Raji (cell line): ENCODE measurements around the gene CAMK2A.

Experiments used
- POLR2A ChIP-seq: IDR thresholded peaks from 2 replicates; pipeline ENCODE4 v1.6.1; 2011; ENCODE audit warnings: low read depth, low read length, control low read depth; ENCODE audit not compliant: insufficient read depth

CAMK2A gene

GRCh38 chr5:150319484-150319790 is 29.9 kb upstream of the CAMK2A start:
- no peak for TF ChIP-seq POLR2A

DNA sequence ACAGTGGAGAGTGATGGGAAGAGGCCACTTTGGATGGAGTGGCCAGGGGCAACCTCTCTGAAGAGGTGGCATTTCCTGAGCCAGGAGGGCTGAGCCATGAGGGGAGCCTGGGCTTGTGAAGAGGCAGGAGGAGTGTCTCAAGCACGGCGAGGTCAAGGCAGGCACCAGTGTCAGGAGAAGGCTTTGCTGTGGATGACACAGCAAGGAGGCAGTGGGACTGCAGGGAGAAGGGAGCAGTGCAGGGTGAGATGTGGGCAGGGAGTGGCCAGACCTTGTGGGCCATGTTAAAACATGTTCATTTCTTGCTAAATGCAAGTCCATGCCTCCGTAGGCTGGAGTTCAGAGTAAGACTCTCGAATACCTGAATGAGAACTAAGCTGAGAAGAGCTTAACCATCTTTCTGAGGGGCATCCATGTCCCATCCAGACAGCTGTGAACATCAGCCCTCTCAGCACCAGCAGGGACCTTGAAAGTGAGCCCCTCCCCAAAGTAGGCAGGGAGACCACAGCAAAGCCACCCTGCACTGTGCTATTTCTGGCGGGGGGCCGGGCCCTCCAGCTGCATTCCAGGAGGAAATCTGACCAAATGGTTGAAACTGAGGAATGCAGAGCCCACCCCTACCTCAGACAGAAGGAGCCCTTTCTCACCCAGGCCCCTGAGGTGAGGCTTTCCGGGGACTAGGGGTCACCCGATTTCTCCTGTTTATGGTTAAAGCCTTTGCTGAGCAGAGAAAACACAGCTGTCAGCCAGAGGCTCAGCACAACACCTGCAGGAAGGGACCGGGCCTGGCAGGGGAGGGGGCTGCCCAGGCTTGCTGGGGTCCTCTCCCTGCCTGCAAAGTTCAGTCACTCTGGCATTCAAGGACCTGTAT is 29.3 kb upstream of the CAMK2A start:
- no peak for TF ChIP-seq POLR2A

DNA sequence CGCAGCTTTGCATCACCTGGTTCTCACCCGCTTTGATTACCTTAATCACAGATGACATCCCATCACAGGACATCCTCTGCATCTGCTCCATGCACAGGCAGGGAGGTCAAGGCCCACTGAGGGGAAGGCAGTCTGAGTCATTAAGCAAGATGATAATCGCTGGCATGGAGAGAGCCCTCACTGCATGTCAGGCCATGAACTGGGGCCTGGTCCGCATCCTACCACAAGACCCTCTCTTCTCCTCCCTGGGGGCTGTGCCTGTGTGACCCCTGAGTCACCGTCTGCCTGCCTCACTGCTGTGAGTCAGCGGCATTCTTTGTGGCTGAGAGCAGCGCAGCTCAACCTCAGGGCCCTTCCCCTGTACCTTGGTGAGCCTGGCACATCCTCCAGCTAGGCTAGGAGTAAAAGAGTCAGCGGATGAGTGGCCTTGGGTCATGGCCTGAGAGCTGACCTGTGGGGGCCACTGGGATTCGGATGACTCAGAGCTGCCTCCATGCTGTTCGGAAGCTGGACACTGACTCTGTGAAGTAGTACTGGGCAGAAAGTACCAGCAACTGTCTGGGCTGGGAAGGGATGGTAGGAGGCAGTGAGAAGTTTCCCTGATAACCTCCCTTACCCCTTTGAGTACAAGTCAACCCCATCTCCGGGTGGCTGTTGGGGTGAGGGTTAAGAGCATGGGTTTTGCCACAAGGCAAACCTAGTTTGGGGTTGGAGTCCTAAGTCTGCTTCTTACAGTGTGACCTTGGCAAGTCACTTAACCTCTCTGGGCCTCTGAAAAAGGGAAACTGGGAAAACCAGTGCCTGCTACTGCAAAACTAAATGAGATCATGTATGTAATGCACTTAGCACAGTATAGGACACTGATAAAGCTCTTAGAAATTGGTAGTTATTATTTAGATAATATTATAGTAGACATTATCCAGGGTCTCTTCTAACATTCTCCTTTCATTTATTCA is 27.8 kb upstream of the CAMK2A start:
- no peak for TF ChIP-seq POLR2A

DNA sequence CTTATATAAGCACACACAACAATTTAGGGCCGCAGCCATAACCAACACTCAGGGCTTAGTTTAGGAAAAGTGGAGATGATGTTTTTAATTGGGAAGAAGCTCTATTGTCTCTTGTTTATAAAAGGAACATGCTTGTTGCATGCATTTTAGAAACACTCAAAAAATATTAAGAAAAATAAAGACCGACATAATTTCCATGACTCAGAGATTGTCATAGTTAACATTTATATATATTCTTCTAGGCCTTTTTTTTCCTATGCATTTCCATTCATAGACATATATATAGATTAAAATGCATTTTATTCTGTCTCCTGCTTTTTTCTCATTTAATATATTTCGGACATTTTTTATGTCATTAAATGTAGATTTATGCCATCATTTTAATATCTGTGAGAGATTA is 26.7 kb upstream of the CAMK2A start:
- TF ChIP-seq POLR2A, result no peak

- TF ChIP-seq POLR2A, result no peak
Measured at GRCh38 chr5:150315245-150315644, 25.7 kb upstream of the CAMK2A start.

DNA sequence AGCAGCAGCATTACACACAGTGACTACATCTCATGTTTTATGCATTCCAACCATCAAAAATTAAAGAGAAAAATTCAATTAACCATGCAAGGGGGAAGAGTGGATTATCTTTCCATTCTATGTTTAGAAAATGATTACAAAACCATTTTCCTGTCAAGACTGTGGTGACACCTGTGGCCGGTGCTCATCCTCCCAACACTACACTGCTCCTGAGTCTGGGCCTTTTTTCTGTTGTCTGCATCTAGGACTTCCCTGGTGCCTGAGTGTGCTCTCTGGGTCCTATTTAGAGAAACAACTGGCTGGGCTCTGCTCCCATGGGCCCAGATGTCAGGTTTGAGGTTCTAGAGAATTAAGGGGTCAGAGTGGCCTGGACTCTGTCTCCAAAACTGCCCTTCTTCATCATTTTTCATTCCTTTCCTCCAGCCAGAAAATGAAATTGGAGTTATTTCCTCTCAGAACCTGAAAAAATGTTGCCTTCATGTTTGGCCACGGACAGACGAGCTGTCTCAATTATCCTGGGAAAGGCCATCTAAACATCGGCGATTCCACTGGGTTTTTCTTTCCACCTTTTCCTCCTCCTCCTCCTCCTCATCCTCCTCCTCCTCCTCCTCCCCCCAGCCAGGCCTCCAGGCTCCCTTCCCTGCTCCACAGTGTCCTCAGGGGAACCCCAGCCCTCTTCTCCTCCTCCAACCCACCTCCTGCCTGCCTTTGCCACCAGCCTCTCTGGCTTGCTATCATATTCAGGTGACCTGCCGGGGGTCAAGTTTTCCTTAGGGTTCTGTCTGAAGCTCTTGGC is 24.5 kb upstream of the CAMK2A start:
- TF ChIP-seq POLR2A, result no peak

DNA sequence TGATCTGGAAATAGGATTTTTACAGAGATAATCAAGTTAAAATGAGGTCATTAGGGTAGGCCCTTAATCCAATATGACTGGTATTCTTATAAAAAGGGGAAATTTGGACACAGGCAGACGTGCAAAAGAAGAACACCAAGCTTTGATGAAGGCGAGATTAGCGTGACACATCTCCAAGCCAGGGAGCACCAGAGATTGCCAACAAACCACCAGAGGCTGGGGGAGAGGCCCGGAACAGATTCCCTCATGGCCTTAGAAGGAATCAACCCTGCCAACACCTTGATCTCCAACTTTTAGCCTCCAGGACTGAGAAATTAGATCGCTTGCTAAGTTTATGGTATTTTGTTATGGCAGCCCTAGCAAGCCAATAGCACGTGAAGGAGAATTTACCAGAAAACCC is 23.9 kb upstream of the CAMK2A start:
- no peak for TF ChIP-seq POLR2A

- TF ChIP-seq POLR2A, result no peak
Measured at GRCh38 chr5:150312518-150312917, 22.9 kb upstream of the CAMK2A start.

- TF ChIP-seq POLR2A, result no peak
Measured at GRCh38 chr5:150311015-150311692, 21.6 kb upstream of the CAMK2A start.

DNA sequence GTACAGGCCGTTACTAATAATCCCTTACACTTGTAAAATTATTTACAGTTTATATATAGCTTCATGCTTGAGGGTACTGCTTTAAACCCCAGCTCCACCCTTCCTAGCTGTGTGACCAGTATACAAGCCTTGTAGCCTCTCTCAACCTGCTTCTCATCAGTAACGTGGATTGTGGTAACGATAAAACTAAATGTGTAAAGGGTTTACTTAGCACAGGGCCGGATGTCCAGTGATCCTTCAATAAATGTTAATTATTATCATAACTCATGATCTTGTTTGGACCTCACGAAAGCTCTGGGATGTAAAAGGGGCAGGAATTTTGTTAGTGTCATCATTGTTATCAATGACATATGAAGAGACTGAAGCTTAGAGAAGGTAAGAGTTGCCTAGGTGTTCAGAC is 20.7 kb upstream of the CAMK2A start:
- TF ChIP-seq POLR2A, result no peak

DNA sequence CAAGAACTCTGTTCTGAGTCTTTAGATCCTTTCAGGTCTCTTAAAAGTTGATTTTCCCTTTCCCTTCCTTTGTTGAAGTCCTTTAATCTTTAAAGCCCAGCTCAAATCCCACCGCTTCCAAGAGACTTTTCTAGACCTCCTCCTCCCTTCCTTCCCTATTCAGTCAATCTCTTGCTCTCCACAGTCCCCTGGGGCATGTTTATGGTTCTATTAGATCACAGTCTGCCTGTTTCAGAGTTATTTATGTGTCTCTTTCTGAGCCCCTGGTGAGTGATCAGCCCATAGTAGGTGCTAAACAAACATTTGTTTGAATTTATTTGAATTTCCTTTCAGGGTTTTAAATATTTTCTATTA is 20.3 kb upstream of the CAMK2A start:
- no peak for TF ChIP-seq POLR2A

DNA sequence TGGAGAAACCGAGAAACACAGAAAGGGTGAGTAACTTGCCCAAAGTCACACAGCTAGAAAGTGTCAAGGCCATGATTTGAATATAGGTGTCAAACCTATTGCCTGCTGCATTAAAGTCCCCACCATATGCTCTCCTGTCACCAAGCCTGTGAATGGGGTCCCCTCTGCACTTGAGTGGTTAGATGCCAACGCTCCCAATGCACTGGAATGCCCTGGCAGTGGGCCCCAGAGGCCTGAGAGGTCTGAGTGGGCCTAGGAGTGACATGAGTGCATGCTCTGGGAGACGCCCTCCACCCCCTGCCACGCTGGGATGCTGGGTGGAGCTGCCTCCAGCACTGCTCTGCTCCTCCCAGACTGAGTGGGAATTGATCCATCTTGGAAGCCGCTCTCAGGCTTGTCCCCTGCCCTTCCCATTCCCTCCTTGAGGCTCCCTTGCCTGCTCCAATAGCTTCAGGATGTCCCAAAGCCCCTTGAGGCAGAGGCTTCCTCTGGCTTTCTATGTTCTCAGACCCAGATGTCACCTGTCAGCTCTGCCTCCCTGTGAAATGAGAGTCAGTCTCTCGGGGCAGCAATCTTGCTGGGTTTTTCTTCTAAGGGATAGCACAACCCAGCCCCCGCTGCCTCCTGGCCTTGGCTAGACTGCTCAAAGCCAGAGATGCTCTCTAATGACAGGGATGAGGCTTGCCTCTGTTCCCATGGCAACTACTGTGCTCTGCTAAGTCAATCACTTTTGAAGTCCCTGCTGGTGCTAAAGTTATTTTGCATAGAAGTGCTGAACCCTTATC is 19.7 kb upstream of the CAMK2A start:
- no peak for TF ChIP-seq POLR2A

GRCh38 chr5:150307617-150308426 is 18.2 kb upstream of the CAMK2A start:
- no peak for TF ChIP-seq POLR2A
